Body of pancreas (tissue), 4 donors: ENCODE data around the gene BSPRY. TPM values are rescaled to one million over a fixed set of nuclear protein-coding genes. Genes with fewer than 3 reads are reported as not detected.
A peak's percentile ranks its signal among the peaks of the same experiment; 100 is the strongest.

Source experiments
- ATAC-seq: fragments of 150-250 bp; one replicate; pipeline ENCODE4 v1.9.1; 2016
- DNase-seq, 4 donors: peaks; one replicate each; pipeline ENCODE4 v3.0.0-alpha.2; 2019
- H3K27ac ChIP-seq, 4 donors: fragments of 200-600 bp; sonication (generic); 1 replicate in 3 of 4; 2 replicates in 1 of 4; pipeline versions ENCODE4 v1.5.1 to v1.6.1; 2016 to 2019; ENCODE audit warnings: mild to moderate bottlenecking in 1 of 4, mixed read lengths in 1 of 4, moderate library complexity in 1 of 4
- H3K27me3 ChIP-seq, 2 donors: fragments of 200-600 bp; sonication (generic); one replicate each; pipeline ENCODE4 v1.6.0; 2016; ENCODE audit warnings: mild to moderate bottlenecking in 1 of 2
- H3K36me3 ChIP-seq, 2 donors: fragments of 200-600 bp; sonication (generic); replicated peaks in 1 of 2; 2 replicates each; pipeline ENCODE4 v1.5.1; 2016; ENCODE audit warnings: low read depth in 2 of 2; ENCODE audit not compliant: insufficient read depth in 1 of 2
- H3K4me1 ChIP-seq: fragments of 200-600 bp; sonication (generic); one replicate; pipeline ENCODE4 v1.6.0; 2016
- H3K4me3 ChIP-seq, 2 donors: fragments of 200-600 bp; sonication (generic); 1 replicate in 1 of 2; 2 replicates in 1 of 2; pipeline ENCODE4 v1.5.1; 2016 to 2019
- H3K9me3 ChIP-seq, 3 donors: fragments of 200-600 bp; sonication (generic); 1 replicate in 2 of 3; 2 replicates in 1 of 3; pipeline ENCODE4 v1.5.1; 2016
- CTCF ChIP-seq, 7 experiments: fragments of 450-650 bp in 4 of 7; fragments of 200-600 bp in 3 of 7; sonication (generic) in 3 of 7; IDR thresholded peaks; one replicate each; pipeline ENCODE4 v1.5.1; 2016 to 2019; ENCODE audit warnings: antibody characterized with exemption in 7 of 7
- POLR2A ChIP-seq, 3 donors: fragments of 450-650 bp; IDR thresholded peaks; one replicate each; pipeline ENCODE4 v1.6.1; 2016; ENCODE audit warnings: antibody characterized with exemption in 3 of 3, mild to moderate bottlenecking in 2 of 3
- WGBS, 2 donors: methylation state at CpG; one replicate each; pipeline ENCODE4 v1.1.5; 2017; 5-methylcytosine and 5-hydroxymethylcytosine counted together
- intact Hi-C: fragments of 100-400 bp; cut with DNase I; formaldehyde crosslinking; loops from one replicate; pipeline ENCODE4 v1.15.1; 2023
- total RNA-seq, 2 donors: library from RNA; depleted of rRNA; stranded (reverse); fragments of >200 nt; gene quantifications; one replicate each; pipeline ENCODE4 v1.1.0, GENCODE V29; 2016

BSPRY gene
- total RNA-seq, 2 donors from 2014 or later, result 27.0 to 47.0 TPM

GRCh38 chr9:113395000-113395861, 45.9 kb downstream of the BSPRY start:
- Histone ChIP-seq H3K27ac (peak overlapping the region in 3 of 4 donors; percentile 31 to 71 (median 62)), H3K4me1 (peaks cover 61% of the 10 kb centered on the region), H3K27me3 (no peaks in the 10 kb centered on the region), H3K36me3 (peaks cover 0 to 15% of the 10 kb centered on the region in 2 donors), H3K4me3 (no peak overlapping the region), H3K9me3 (no peaks in the 10 kb centered on the region)
- WGBS, 2 donors, result 77 to 80% methylated on average over 9 of the region's 9 CpGs
- DNase-seq, result peak in 1 of 4 donors; percentile 9
- peak; percentile 18 for ATAC-seq
- intact Hi-C loops, result no loop called here
- no peak for TF ChIP-seq CTCF (IDR thresholded peaks at IDR 0.05)
- TF ChIP-seq POLR2A (IDR thresholded peaks at IDR 0.05), result no peak

DNA sequence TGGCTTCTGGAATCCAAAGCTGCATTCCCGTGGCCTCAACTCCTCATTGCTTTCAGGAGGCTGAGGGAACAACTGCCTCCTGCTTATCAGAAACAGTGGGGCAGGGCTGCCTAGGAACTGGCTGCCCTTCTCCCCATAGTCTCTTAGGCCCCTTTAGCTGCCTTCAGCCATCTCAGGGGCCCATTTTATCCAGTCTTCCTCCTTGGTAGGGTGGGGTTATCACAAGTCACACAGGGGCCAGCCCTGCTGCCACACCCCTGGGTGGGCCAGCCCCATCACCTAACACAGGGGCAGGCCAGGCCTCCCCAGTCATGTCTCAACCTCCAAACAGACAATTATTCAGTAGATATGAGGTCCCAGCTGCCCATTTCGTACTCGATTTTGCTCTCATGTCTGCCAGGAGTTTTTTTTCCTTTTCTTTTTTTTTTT, 47.9 kb downstream of the BSPRY start:
- DNase-seq (no peak), ATAC-seq (no peak)
- WGBS, 2 donors, result 36 to 55% methylated on average over 3 of the region's 3 CpGs
- intact Hi-C loops, result no loop called here
- peaks cover 70% of the 10 kb centered on the region for H3K4me1 ChIP-seq
- H3K4me3 ChIP-seq, result no peak overlapping the region
- no peaks in the 10 kb centered on the region for H3K27me3 ChIP-seq
- peak overlapping the region in 3 of 4 donors; percentile 23 to 85 (median 80) for H3K27ac ChIP-seq
- TF ChIP-seq CTCF (IDR thresholded peaks at IDR 0.05), result no peak
- TF ChIP-seq POLR2A (IDR thresholded peaks at IDR 0.05), result no peak
- no peaks in the 10 kb centered on the region for H3K9me3 ChIP-seq
- H3K36me3 ChIP-seq, result peaks cover 0 to 2% of the 10 kb centered on the region in 2 donors

DNA sequence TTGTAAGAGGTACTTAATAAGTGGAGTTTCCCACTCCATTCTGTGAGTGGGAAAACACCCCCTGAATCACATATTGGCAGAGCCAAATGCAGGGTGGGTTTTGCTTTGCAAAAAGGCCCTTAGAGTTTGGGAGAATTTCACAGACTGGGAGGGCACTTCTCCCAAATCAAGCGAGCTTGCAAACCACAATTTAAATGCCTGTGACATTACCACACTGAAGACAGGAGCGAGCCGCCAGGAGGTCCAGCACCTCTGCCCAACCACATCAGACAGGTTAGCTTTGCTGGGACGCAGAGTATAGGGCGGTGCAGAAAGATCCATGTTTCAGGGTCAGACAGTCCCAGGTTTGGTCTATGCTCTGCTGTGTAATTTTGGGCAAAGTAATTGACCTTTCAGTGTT, 49.5 kb downstream of the BSPRY start:
- Histone ChIP-seq H3K4me3 (no peak overlapping the region), H3K36me3 (no peaks in the 10 kb centered on the region)
- 30% methylated on average over 5 of the region's 5 CpGs for WGBS, 2 donors

DNA sequence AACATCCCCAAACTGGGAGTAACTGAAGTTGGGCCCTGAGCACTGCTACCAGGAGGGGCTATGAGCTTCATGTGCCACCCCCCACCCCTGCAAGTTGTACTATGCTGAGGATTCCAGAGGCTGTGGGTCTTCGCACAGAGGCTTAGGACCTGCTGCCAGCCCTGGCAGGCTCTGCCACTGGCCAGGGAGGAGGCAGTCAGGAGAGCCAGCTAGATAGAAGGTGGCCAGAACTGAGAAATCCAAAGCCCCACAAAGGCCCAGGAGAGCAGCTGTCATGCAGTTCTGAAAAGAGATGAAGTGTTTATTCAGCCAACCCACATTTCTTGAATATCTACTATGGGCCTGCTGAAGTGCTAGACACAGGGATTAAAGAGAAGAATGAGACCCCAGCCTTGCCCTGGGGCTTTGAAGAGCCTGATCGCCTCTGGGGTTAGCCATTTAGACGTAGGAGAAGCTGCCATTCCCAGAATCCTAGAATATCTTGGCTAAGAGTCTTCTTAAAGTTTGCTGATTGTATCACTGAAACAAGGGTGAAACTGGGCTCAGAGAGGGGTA, 50.4 kb downstream of the BSPRY start:
- no peak for ATAC-seq
- DNase-seq, result peak in 1 of 4 donors; percentile 49
- Histone ChIP-seq H3K4me3 (no peak overlapping the region), H3K27me3 (no peaks in the 10 kb centered on the region), H3K27ac (peak overlapping the region; percentile 33 to 85 (median 76)), H3K4me1 (peaks cover 62% of the 10 kb centered on the region), H3K9me3 (no peaks in the 10 kb centered on the region), H3K36me3 (no peaks in the 10 kb centered on the region)
- intact Hi-C loops, result no loop called here
- TF ChIP-seq CTCF (IDR thresholded peaks at IDR 0.05) (no peak), POLR2A (IDR thresholded peaks at IDR 0.05) (no peak)
- WGBS, 2 donors, result 21 to 32% methylated on average over 3 of the region's 3 CpGs

More for the DNA sequence above, 49.5 kb downstream of the BSPRY start:
- Histone ChIP-seq H3K27ac (peak overlapping the region; percentile 50 to 85 (median 76)), H3K4me1 (peaks cover 68% of the 10 kb centered on the region), H3K27me3 (no peaks in the 10 kb centered on the region), H3K9me3 (no peaks in the 10 kb centered on the region)
- ATAC-seq (no peak), DNase-seq (no peak)
- TF ChIP-seq CTCF (IDR thresholded peaks at IDR 0.05) (no peak), POLR2A (IDR thresholded peaks at IDR 0.05) (peak in 1 of 3 donors; percentile 11)
- intact Hi-C loops, result no loop called here
